ENCODE measurements around the gene LCP2.
"Not testable (repeated sequence)": the region's sequence is repeated elsewhere in the genome, so short reads cannot be mapped to it uniquely, and the experiment has no call there.

Gene LCP2

DNA sequence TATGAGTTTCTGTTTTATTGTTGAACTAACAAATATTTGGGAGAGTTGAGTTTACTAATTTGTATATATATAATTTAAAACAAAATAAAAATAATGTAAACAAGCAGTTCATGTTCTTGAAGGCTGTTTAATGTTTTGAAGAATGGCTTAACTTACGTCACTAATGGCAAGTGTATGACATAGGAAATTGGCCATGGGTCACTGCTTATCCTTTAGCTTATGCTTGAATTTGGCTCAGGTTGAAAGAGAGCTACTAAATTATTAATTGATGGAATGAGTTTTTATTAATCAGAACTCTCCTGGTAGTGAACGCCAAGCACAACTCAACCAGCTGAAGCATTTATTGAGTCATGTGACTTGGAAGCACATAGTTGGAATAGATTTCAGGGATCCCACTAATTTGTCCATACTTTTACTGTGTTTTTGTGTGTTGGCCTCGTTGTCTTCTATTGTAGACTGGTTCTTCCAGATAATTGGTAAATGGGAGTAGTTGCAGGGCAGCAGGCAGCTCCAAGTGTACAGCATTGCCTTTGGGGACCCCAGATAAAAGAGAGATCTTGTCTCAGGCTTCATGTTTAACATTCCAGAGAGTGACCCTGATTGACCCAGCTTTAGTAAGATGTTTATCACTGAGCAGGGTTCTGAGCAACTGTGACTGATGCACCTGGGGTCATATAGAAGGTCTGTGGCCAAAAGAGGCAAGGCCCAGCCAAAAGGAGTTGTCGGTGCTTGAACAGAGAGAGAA lies 51.3 kb downstream of the LCP2 start:
- DNase-seq: no peak

GRCh38 chr5:170245436-170245835 lies 52.1 kb downstream of the LCP2 start:
- DNase-seq: not testable (repeated sequence)

- DNase-seq: no peak
These were observed 59.0 kb downstream of the LCP2 start for GRCh38 chr5:170238456-170239196.

DNA sequence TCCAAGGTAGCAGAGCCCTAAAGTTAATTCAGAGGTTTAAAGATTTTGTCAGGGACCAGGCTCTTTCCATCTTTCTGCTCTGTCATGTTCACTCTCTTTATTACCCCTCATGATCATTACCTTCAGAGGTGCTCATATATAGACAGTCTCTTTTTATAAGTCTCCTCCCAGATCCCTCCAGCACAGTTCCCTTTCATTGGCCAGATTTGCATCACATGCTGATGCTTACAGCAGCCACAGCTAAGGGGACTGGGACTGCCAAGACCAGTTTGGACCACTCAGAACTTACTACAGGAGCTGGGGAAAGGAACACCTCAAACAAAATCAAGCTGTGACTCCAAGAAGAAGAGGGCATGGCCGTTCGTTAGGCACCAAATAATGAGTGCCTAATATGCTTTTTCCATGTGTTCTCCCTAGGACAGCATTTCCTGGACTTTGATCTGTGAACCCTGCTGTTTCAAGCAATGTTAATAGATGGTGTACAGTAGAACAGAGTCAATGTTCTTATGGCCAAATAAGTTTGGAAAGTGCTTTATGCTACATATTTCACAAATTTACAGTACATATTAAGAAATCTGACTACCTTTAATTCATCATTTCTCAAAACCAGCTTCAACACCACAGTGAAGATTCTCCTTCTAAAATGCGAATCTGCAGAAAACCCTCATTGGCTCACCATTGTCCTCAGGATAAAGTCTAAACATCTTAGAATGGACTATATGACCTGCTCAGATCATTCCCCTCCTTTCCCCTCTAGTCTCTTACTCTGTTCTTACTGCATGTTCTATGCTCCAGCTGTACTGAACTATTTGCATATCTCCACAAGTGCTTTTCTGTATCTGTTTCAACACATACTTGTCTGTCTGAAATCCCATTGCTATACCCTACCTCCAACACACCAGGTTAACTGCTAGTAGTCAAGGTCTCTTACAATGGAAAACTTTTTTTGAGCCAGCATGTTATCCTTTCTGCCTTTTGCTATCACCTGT lies 61.4 kb downstream of the LCP2 start:
- no peak for DNase-seq

- DNase-seq: no peak
These were observed 64.2 kb downstream of the LCP2 start for GRCh38 chr5:170233358-170233892.

GRCh38 chr5:170232786-170233185 lies 64.8 kb downstream of the LCP2 start, which contains the start of gene C5orf58:
Gene C5orf58 (plus strand): TSS chr5:170232985. CDS start chr5:170234977, 1,992 bp downstream.
- no peak for DNase-seq

GRCh38 chr5:170228762-170229435 lies 68.7 kb downstream of the LCP2 start:
- no peak for DNase-seq

- DNase-seq: no peak
These were observed 70.9 kb downstream of the LCP2 start for GRCh38 chr5:170226661-170227060.

DNA sequence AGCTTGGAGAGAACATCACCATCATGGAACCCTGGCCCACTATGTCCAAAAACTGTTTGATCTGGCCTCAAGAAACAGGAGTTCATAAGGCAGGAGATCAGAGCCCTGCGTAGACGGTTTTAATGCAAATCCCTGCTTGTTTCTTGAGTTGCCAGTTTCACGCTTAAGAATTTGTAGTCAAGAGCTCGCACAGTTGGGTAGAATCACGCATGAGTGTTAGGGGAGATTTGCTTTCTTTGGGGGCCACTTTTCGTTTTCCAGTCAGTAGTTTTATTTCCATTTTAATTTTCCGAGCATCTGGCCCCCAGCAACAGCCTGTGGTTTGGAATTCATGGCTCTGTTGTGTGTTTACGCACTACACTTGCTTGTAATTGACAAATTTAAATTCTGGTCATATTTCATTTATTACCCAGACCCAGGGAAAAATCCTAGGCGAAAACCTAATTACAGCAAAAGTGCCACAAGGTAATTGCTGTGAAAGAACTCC lies 71.4 kb downstream of the LCP2 start:
- no peak for DNase-seq

GRCh38 chr5:170225326-170226128 lies 72.0 kb downstream of the LCP2 start:
- DNase-seq: peak; percentile 76

- no peak for DNase-seq
These were observed 73.7 kb downstream of the LCP2 start for GRCh38 chr5:170223906-170224305.

GRCh38 chr5:170223360-170223759 lies 74.2 kb downstream of the LCP2 start:
- no peak for DNase-seq

DNA sequence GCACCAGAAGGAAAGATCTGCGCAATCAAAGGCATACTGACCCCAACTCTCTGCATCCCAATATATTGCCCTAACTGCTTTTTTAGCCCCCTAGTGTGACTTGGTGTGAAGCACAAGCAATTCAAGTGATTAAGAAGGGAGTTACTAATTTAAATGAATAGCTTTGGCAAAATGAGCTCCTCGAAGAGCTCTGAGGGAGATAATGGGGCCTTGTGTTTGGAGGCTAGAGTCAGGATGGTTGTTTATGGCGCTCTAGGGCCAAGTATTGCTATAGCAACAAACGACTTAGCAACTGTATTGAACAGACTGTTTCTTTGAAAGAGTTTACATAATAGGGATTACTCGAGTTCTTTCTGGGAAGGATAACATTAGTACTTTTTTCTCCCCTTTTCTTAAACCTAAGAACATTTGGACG lies 76.2 kb downstream of the LCP2 start:
- no peak for DNase-seq

- DNase-seq: no peak
These were observed 77.4 kb downstream of the LCP2 start for GRCh38 chr5:170220191-170220590.

DNA sequence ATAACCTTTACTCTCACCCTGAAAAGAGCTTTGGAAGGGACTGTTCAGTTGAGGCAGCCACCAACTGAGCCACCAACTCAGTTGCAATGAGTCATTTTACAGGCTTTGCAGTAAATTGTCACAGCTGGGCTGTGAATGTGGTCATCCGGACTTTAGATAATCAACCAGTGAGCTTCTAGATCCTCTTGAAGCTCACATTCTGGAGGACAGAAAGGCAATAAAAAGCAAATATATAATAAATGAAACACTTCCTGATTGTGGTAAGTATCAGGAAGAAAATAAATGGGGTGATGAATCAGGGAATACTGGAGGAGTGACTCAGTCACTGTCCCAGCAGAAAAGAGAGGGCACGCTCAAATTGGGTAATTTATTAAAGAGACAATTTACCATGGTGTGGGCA lies 78.0 kb downstream of the LCP2 start:
- no peak for DNase-seq

- no peak for DNase-seq
These were observed 78.9 kb downstream of the LCP2 start for GRCh38 chr5:170218726-170219125.

DNA sequence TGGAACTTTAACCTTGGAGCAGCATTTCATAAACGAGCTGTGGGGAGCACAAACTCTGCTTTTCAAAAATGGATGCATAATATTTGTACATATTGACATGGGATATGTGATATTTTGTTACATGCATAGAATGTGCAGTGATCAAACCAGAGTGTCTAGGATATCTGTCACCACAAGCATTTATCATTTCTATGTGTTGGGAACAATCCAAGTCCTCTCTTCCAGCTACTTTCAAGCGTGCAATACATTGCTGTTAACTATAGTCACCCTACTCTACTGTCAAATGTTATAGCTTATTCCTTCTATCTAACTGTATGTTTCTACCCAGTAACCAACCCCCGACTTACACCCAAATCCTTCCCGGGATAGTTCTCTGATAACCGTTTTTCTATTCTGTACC lies 79.7 kb downstream of the LCP2 start:
- no peak for DNase-seq

GRCh38 chr5:170216257-170216864 lies 81.2 kb downstream of the LCP2 start:
- DNase-seq: no peak

DNA sequence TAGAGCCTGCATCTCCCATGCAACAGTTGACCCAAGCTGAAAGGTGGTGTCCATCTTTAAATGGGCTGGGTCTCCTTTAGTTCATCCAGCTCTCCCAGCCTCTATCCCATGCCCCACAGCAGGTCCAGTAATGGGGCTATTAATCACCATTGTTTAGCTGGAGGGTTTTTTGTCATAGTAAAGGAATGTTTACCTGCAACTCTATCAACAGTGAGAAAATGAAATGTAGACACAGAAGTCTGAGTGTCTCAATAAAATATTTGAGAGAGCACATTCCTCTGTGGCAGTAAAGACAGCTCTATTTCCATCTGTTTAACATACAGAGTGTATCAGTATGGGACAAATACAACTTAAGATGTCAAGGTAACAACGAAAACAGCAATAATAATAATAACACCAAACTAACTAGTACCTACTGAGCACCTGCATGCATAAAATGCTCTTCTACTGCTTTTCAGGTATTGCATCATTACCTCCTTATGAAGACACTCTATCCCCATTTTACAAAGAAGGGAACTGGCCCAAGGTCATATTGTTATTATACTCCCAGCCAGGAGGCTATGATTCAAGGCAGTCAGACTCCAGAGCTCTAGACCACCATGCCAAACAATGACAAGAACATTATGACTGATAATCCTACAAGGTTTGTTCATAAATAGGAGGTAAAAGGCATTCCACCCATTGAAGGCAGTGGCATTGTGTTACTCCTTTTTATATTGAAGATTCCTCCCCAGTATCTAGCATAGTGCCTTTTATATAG lies 85.8 kb downstream of the LCP2 start:
- DNase-seq: no peak

DNA sequence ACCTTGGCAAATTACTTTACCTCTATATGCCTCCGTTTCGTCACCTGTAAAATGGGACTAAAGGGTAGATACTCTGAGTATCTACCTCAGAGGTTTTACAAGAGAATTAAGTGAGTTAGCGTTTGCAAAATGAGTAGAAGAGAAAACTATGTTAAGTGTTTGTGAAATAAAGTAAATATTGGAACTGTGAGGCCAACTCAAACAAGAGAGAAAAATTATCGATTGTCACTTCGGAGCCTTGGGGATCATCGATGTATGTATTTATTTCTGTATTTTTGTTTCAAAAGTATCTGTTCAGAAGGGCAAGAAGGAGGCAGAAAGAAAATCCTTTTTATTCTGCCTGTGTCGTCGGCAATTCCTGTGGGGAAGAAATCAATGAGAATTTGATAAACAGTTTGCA lies 90.6 kb downstream of the LCP2 start:
- DNase-seq: no peak

Data from CD4-positive, alpha-beta T cell treated with Interleukin-4 for 4 hours (primary cell).